Activated naive CD8-positive, alpha-beta T cell (primary cell): ENCODE data around the gene LRRC7.

ENCODE experiments used
- H3K27ac Mint-ChIP-seq: one replicate; pipeline ENCODE4 v1.8.0; 2021; ENCODE audit warnings: mixed read lengths
- H3K27me3 Mint-ChIP-seq: one replicate; pipeline ENCODE4 v1.8.0; 2021; ENCODE audit warnings: mixed read lengths
- H3K36me3 Mint-ChIP-seq: one replicate; pipeline ENCODE4 v1.8.0; 2021; ENCODE audit warnings: mixed read lengths
- H3K4me1 Mint-ChIP-seq: one replicate; pipeline ENCODE4 v1.8.0; 2021; ENCODE audit warnings: low read depth, mixed read lengths
- H3K4me3 Mint-ChIP-seq: one replicate; pipeline ENCODE4 v1.8.0; 2021; ENCODE audit warnings: mild to moderate bottlenecking, mixed read lengths
- H3K9me3 Mint-ChIP-seq: one replicate; pipeline ENCODE4 v1.8.0; 2021; ENCODE audit warnings: low read depth, mixed read lengths

The LRRC7 gene

GRCh38 chr1:69569175-69569541 is 1.4 kb downstream of the LRRC7 start:
- Mint-ChIP-seq H3K4me3 (peak overlapping the region; percentile 2), H3K27ac (no peak overlapping the region), H3K27me3 (peaks cover 28% of the 10 kb centered on the region), H3K9me3 (peaks cover 6% of the 10 kb centered on the region), H3K4me1 (peaks cover 8% of the 10 kb centered on the region), H3K36me3 (no peaks in the 10 kb centered on the region)

- no peaks in the 10 kb centered on the region for H3K36me3 Mint-ChIP-seq
- peaks cover 25% of the 10 kb centered on the region for H3K27me3 Mint-ChIP-seq
Observed at GRCh38 chr1:69569576-69570328, 2.0 kb downstream of the LRRC7 start.

GRCh38 chr1:69570356-69570755 is 2.6 kb downstream of the LRRC7 start:
- H3K4me1 Mint-ChIP-seq: peaks cover 8% of the 10 kb centered on the region
- peaks cover 3% of the 10 kb centered on the region for H3K9me3 Mint-ChIP-seq
- no peak overlapping the region for H3K4me3 Mint-ChIP-seq
- no peak overlapping the region for H3K27ac Mint-ChIP-seq
- peaks cover 25% of the 10 kb centered on the region for H3K27me3 Mint-ChIP-seq
- no peaks in the 10 kb centered on the region for H3K36me3 Mint-ChIP-seq

More at GRCh38 chr1:69569576-69570328, 2.0 kb downstream of the LRRC7 start:
- Mint-ChIP-seq H3K27ac (no peak overlapping the region), H3K4me1 (peaks cover 8% of the 10 kb centered on the region), H3K9me3 (peaks cover 3% of the 10 kb centered on the region), H3K4me3 (no peak overlapping the region)

- Mint-ChIP-seq H3K36me3 (no peaks in the 10 kb centered on the region), H3K9me3 (peaks cover 7% of the 10 kb centered on the region), H3K4me1 (peaks cover 4% of the 10 kb centered on the region), H3K27me3 (peaks cover 16% of the 10 kb centered on the region), H3K4me3 (no peak overlapping the region), H3K27ac (no peak overlapping the region)
Observed at GRCh38 chr1:69572921-69573320, 5.2 kb downstream of the LRRC7 start.

DNA sequence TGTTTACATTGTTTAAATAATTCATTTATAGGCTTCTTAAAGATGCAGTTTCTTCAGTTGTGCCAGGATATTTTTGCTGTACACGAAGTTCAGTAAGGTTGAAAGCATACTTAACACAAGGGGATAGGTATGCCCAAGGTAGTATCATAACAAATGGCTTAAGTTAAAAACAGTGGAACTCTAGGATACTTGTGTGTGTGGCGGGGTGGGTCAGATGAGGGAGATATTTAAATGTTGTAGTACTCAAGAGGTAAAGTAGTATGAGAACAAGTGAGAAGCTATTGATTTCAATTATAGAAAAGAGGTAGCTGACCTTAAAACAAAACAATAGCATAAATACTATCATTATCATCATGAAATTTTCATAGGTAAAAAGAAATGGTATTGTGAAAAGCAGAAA is 6.2 kb downstream of the LRRC7 start:
- Mint-ChIP-seq H3K4me3 (no peak overlapping the region), H3K27ac (no peak overlapping the region), H3K27me3 (peaks cover 12% of the 10 kb centered on the region), H3K4me1 (peaks cover 2% of the 10 kb centered on the region), H3K9me3 (peaks cover 7% of the 10 kb centered on the region), H3K36me3 (no peaks in the 10 kb centered on the region)

DNA sequence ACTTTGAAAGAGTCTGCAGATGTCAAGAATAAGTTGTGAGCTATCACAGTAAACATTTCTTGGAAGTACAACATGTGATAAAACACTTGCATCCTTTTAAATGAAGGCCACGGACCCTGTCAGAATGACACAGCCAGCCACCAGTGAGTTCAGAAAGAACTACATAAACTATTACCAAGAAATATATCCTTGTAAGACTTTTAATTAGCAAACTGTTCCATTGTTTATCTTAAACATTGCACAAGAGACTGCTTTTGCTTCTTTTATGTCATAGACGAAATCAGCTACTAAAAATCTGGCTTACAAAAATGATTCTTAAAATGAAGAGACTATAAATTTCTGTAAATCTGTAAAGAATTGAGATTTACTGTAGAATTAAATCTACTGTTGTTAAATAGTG is 17.9 kb downstream of the LRRC7 start:
- Mint-ChIP-seq H3K27me3 (no peaks in the 10 kb centered on the region), H3K9me3 (no peaks in the 10 kb centered on the region), H3K27ac (no peak overlapping the region), H3K36me3 (no peaks in the 10 kb centered on the region), H3K4me3 (no peak overlapping the region), H3K4me1 (no peaks in the 10 kb centered on the region)

DNA sequence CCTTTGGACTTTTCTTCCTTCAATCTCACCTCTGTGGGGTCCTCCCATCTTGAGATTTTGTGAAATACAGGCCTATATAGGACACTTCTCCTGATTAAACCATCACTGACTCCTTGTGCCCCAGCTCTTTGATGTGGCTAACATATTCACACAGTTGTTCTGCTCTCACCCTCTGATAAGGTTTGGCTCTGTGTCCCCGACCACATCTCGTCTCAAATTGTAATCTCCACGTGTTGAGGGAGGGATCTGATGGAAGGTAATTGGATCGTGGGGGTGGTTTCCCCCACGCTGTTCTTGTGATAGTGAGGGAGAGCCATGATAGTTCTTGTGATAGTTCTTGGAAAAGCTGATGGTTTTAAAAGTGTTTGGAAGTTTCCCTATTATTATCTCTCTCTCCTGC is 19.7 kb downstream of the LRRC7 start:
- H3K4me1 Mint-ChIP-seq: no peaks in the 10 kb centered on the region
- no peaks in the 10 kb centered on the region for H3K36me3 Mint-ChIP-seq
- H3K4me3 Mint-ChIP-seq: no peak overlapping the region
- no peaks in the 10 kb centered on the region for H3K9me3 Mint-ChIP-seq
- no peak overlapping the region for H3K27ac Mint-ChIP-seq
- no peaks in the 10 kb centered on the region for H3K27me3 Mint-ChIP-seq

DNA sequence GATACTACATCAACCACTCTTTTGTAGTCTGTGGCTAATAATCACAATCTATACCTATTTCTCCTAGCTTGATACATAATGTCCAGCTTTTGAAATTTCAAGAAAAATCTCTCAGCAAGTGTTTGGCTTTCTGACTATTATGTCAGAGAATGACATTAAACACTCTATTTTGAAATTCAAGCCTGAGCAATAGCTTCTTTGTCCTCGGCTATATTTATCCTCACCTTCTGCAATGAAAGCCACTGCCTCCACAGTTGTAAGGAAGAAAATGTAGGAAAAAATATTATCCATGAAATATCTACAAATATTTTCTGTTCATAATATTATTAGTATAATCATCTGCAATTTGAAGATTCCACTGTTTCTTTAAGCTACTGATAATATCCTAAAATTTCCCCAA is 22.1 kb downstream of the LRRC7 start:
- no peak overlapping the region for H3K4me3 Mint-ChIP-seq
- no peaks in the 10 kb centered on the region for H3K9me3 Mint-ChIP-seq
- no peaks in the 10 kb centered on the region for H3K4me1 Mint-ChIP-seq
- H3K36me3 Mint-ChIP-seq: no peaks in the 10 kb centered on the region
- no peak overlapping the region for H3K27ac Mint-ChIP-seq
- H3K27me3 Mint-ChIP-seq: no peaks in the 10 kb centered on the region

GRCh38 chr1:69592341-69592740 is 24.6 kb downstream of the LRRC7 start:
- H3K27me3 Mint-ChIP-seq: no peaks in the 10 kb centered on the region

GRCh38 chr1:69595486-69595885 is 27.8 kb downstream of the LRRC7 start:
- H3K9me3 Mint-ChIP-seq: no peaks in the 10 kb centered on the region
- H3K4me3 Mint-ChIP-seq: no peak overlapping the region
- H3K36me3 Mint-ChIP-seq: no peaks in the 10 kb centered on the region
- H3K27me3 Mint-ChIP-seq: no peaks in the 10 kb centered on the region
- H3K27ac Mint-ChIP-seq: no peak overlapping the region
- H3K4me1 Mint-ChIP-seq: no peaks in the 10 kb centered on the region

More at GRCh38 chr1:69592341-69592740, 24.6 kb downstream of the LRRC7 start:
- no peaks in the 10 kb centered on the region for H3K9me3 Mint-ChIP-seq
- no peak overlapping the region for H3K27ac Mint-ChIP-seq
- no peaks in the 10 kb centered on the region for H3K36me3 Mint-ChIP-seq
- no peaks in the 10 kb centered on the region for H3K4me1 Mint-ChIP-seq
- H3K4me3 Mint-ChIP-seq: no peak overlapping the region

- no peaks in the 10 kb centered on the region for H3K36me3 Mint-ChIP-seq
Observed at GRCh38 chr1:69611316-69611715, 43.6 kb downstream of the LRRC7 start.

DNA sequence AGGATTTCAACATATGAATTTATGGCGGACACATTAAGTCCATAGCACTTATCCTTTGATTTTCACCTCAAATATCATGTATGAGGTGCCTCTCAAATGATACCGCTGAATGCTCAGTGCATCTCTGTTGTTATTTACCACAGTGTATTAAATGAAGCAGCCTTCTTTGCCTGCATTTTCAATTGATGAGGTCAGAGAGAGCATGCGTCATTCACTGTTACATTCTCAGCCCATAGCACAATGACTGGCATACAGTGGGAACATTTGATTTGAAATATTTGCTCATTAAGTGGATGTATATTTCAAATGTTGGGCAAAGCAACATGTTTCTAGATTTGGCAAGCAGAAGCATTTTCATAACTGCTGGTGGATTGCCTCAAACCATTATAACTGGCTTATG is 45.7 kb downstream of the LRRC7 start:
- Mint-ChIP-seq H3K36me3 (no peaks in the 10 kb centered on the region), H3K27ac (no peak overlapping the region), H3K4me1 (no peaks in the 10 kb centered on the region), H3K27me3 (no peaks in the 10 kb centered on the region), H3K4me3 (no peak overlapping the region), H3K9me3 (no peaks in the 10 kb centered on the region)

More at GRCh38 chr1:69611316-69611715, 43.6 kb downstream of the LRRC7 start:
- Mint-ChIP-seq H3K9me3 (no peaks in the 10 kb centered on the region), H3K27ac (no peak overlapping the region), H3K4me1 (no peaks in the 10 kb centered on the region), H3K27me3 (no peaks in the 10 kb centered on the region), H3K4me3 (no peak overlapping the region)

- no peaks in the 10 kb centered on the region for H3K36me3 Mint-ChIP-seq
- H3K27me3 Mint-ChIP-seq: no peaks in the 10 kb centered on the region
- no peak overlapping the region for H3K4me3 Mint-ChIP-seq
- no peak overlapping the region for H3K27ac Mint-ChIP-seq
- H3K9me3 Mint-ChIP-seq: peaks cover 10% of the 10 kb centered on the region
- no peaks in the 10 kb centered on the region for H3K4me1 Mint-ChIP-seq
Observed at GRCh38 chr1:69638673-69639072, 71.0 kb downstream of the LRRC7 start.

DNA sequence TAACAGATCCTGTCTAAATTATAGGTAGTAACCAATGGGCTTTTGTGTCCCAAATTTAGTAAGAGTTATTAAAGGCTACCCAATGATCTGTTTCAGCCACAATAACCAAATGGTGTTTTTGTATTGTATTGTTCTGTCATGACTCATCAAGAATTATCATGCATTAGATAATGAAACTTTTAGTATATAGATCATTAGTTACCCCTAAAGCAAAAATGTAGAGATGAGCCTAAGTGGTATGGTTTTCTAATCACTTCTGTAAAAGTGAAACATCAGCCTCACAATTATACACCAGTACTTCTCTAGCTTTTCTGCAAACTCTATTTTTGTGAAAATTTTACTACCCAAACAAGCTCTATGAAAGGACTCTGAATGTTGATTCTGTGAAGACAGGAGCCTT is 71.4 kb downstream of the LRRC7 start:
- Mint-ChIP-seq H3K4me3 (no peak overlapping the region), H3K27ac (no peak overlapping the region), H3K9me3 (peaks cover 10% of the 10 kb centered on the region), H3K4me1 (no peaks in the 10 kb centered on the region), H3K36me3 (no peaks in the 10 kb centered on the region), H3K27me3 (no peaks in the 10 kb centered on the region)

DNA sequence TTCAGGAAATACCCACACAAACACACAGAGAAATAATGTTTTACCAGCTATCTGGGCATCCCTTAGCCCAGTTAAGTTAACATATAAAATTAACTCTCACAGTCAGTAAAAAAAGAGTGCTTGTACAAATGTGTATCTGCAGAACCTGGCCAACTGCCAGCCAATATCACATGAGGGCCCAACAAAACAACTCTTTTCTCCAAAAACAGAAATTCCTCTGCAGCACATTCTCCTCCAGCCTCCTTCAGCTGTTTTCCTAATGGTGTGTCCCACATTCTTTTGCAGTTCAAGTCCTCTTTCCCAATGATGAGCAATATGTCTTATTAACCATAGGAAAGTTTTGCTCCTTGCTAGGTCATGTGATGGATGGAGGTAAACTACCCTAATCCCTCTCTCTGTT is 75.5 kb downstream of the LRRC7 start:
- H3K27me3 Mint-ChIP-seq: no peaks in the 10 kb centered on the region
- H3K4me1 Mint-ChIP-seq: no peaks in the 10 kb centered on the region
- H3K9me3 Mint-ChIP-seq: peaks cover 7% of the 10 kb centered on the region
- no peaks in the 10 kb centered on the region for H3K36me3 Mint-ChIP-seq
- no peak overlapping the region for H3K27ac Mint-ChIP-seq
- no peak overlapping the region for H3K4me3 Mint-ChIP-seq

GRCh38 chr1:69645477-69645876 is 77.8 kb downstream of the LRRC7 start:
- no peak overlapping the region for H3K4me3 Mint-ChIP-seq
- H3K9me3 Mint-ChIP-seq: peaks cover 7% of the 10 kb centered on the region
- H3K27me3 Mint-ChIP-seq: no peaks in the 10 kb centered on the region
- no peaks in the 10 kb centered on the region for H3K4me1 Mint-ChIP-seq
- no peaks in the 10 kb centered on the region for H3K36me3 Mint-ChIP-seq
- H3K27ac Mint-ChIP-seq: no peak overlapping the region
